ENCODE results near the gene LMAN2. TPM values are rescaled to one million over a fixed set of nuclear protein-coding genes. Genes with fewer than 3 reads are reported as not detected.

LMAN2 gene
- polyA plus RNA-seq, 3 donors = 110 to 153 (median 140) TPM

- DNase-seq (ENCODE audit: extremely low read depth in 1 of 11, low read depth in 9 of 11, low spot score in 4 of 11) = peak in 9 of 11 donors; percentile 61 to 85 (median 79)
Observed at GRCh38 chr5:177303121-177303924, 48.1 kb downstream of the LMAN2 start, which contains the start of the genes PRELID1 and RAB24. PRELID1 (plus strand) TSS chr5:177303799; CDS start chr5:177303986, 187 bp downstream. RAB24 (minus strand) TSS chr5:177303719; CDS start chr5:177303288, 431 bp downstream.

- no peak for DNase-seq (ENCODE audit: extremely low read depth in 1 of 11, low read depth in 9 of 11, low spot score in 4 of 11)
Observed at GRCh38 chr5:177302354-177303110, 48.9 kb downstream of the LMAN2 start.

DNA sequence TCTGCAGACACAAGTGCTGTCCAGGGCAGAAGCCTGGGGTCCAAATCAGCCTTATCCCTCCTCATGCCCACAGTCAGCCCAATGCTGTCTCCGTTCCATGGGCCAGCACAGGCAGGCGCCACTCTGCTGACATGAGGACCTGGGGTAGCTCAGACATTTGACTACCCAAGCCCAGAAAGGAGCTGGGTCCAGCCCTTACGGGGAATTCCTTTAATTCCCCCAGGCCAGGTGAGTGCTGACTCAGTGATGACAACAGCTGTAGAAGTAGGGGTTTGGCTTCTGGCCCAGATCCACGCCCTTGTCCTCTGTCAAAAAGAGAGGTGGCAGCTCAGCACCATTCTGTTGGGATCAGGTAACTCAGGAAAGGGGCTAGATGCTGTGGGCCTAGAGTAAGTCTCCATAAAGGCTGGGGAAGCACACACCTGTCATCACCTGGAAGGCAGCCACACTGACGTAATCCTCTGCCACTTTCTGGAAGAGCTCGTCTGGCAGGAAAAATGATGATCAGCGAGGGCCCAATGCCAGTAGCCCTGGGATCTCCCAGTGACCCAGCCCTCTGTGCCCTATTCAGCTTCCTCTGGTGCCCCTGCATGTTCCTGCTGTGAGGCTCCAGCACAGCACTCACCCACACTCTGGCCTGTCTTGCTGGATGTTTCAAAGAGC is 49.8 kb downstream of the LMAN2 start:
- DNase-seq (ENCODE audit: extremely low read depth in 1 of 11, low read depth in 9 of 11, low spot score in 4 of 11) = no peak

DNA sequence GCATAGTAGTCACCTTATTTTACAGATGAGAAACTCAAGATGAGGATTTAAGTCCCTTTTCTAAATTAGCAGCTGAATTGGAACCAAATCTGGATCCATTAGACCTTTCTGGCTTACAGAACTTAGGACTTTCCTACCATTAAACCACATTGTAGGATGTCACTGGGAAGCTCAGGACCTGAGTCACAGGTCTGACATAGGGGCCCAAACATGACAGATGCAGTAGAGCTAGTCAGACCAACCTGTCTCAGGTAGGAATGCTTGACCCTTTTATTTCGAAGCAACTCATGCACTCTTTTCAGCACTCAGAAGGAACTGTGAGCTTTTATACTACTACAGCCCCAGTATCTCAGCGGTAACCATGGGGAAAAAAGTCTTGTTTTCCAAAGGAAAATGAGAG is 50.5 kb downstream of the LMAN2 start:
- no peak for DNase-seq (ENCODE audit: extremely low read depth in 1 of 11, low read depth in 9 of 11, low spot score in 4 of 11)

DNA sequence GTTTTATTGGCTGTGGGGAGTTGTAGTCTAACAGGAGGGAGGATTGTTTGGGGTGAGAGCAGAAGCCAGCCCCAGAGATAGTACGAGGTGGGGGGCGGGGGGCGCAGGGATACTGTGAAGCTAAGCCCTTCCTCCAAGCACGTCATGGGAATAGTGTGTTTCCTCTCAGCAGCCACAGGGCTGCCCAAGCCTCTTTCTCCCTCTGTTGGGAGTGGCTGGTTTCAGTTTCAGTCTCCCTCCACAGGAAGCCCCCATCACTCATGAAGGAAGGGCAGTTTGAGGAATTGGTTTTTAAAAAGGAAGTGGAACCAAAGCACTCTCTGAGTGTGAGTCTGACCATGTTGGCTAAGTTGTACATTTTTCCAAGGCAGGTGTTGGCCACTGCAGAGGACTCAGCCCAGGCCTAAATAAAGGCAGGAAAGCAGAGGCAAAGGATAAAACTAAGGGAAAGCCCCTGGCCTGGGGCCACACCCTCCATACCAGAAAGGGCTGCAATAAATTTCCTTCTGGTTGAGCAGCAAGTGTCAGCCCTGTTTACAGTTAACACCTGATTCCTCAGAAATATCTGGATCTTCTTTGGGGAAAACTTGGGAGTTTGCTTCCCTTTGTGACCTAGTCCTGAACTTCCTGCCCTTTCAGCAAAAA is 51.1 kb downstream of the LMAN2 start:
- DNase-seq (ENCODE audit: extremely low read depth in 1 of 11, low read depth in 9 of 11, low spot score in 4 of 11) = peak in 2 of 11 donors; percentile 31 to 50

DNA sequence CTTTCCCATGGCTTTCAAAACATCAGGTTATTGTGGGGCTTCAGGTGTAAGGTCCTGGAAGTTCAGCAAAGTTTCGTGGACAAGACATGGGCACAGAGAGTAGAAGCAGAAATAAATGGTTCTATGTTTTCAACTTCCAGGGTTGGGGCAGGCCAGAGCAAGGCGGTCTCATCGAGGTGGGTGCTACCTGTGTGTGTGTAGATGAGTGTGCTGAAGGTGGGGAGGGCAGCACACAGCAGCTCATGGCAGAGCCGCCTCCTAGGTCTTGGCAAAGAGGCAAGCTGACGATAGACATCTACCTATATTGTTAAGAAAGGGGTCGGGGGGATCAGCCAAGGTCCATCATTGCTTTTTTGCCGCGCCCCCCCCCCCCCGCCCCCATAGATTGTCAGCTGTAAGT is 51.8 kb downstream of the LMAN2 start:
- DNase-seq (ENCODE audit: extremely low read depth in 1 of 11, low read depth in 9 of 11, low spot score in 4 of 11) = no peak

DNA sequence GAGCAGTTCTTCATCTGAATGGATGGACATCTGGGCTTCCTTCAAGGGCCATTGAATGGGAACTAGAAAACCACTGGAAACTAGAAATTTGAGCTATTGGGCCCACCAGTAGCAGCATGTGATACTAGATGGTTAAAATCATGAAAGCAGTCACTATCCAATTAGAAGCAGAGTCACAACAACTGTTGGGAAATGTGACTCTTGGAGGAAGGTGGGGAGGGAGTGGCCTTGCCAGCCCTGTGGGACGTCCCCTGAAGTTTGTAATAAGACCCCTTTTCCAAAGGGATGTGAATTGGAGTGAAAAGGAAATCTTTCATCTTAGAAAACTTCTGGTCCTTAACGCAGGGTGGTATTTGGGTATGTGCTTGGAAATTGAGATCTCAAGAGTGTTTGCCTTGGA is 53.5 kb downstream of the LMAN2 start:
- no peak for DNase-seq (ENCODE audit: extremely low read depth in 1 of 11, low read depth in 9 of 11, low spot score in 4 of 11)

- DNase-seq (ENCODE audit: extremely low read depth in 1 of 11, low read depth in 9 of 11, low spot score in 4 of 11) = no peak
Observed at GRCh38 chr5:177296581-177296980, 54.9 kb downstream of the LMAN2 start.

DNA sequence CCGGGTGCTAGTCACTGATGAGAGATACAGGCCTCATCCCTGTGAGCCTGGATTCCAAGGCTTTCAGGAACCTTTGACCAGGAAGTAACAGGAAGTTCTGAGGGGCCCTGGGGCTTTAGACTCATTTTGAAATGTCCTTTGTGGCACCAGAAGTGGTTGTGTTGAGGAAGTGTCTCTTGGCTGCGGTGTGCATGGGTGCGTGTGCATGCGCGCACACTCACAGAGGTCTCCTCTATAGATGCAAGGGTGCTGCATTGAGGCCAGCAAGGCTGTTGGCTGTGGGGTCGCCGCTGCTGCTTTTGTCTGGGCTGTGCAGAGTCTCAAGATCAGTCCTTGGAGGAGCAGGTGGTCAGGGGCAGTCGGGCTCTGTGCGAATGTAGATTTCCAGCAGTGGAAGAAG is 55.5 kb downstream of the LMAN2 start:
- no peak for DNase-seq (ENCODE audit: extremely low read depth in 1 of 11, low read depth in 9 of 11, low spot score in 4 of 11)

- DNase-seq (ENCODE audit: extremely low read depth in 1 of 11, low read depth in 9 of 11, low spot score in 4 of 11) = no peak
Observed at GRCh38 chr5:177294632-177295031, 56.8 kb downstream of the LMAN2 start.

- DNase-seq (ENCODE audit: extremely low read depth in 1 of 11, low read depth in 9 of 11, low spot score in 4 of 11) = no peak
Observed at GRCh38 chr5:177293819-177294581, 57.5 kb downstream of the LMAN2 start.

DNA sequence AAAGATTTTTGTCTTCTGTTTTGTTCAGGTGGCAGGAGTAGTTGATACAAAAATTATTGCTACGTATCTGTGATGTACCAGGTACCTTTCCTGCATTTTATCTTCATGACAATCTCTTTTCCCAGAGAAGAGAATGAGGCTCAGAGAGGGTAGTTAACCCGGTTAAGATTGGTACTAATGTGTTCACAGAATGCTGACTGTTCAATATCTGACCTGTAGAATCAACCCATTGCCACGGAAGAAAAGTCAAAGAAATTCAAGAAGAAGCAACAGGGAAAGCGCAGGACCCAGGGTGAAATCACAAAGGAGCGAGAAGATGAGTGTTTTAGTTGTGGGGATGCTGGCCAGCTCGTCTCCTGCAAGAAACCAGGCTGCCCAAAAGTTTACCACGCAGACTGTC is 59.7 kb downstream of the LMAN2 start:
- no peak for DNase-seq (ENCODE audit: extremely low read depth in 1 of 11, low read depth in 9 of 11, low spot score in 4 of 11)

- no peak for DNase-seq (ENCODE audit: extremely low read depth in 1 of 11, low read depth in 9 of 11, low spot score in 4 of 11)
Observed at GRCh38 chr5:177290816-177291596, 60.5 kb downstream of the LMAN2 start.

GRCh38 chr5:177288191-177288590 is 63.3 kb downstream of the LMAN2 start:
- DNase-seq (ENCODE audit: extremely low read depth in 1 of 11, low read depth in 9 of 11, low spot score in 4 of 11) = no peak

Data from renal cortex interstitium (tissue), 11 donors.